A673 (cell line): Measurements from ENCODE around the gene EXD2.

ENCODE experiments used
- CTCF ChIP-seq: fragments of 300-800, 200-600 bp; sonication (generic); conservative IDR thresholded peaks from 2 replicates; pipeline ENCODE4 v1.5.1; 2017; ENCODE audit warnings: low read depth, mild to moderate bottlenecking, antibody characterized with exemption, low read length, moderate library complexity, mixed read lengths
- EZH2 ChIP-seq: fragments of 200-600 bp; sonication (generic); IDR thresholded peaks from 2 replicates; pipeline ENCODE4 v1.6.1; 2017; ENCODE audit warnings: borderline replicate concordance, low read depth, mild to moderate bottlenecking, mixed read lengths, antibody characterized with exemption, low read length; ENCODE audit not compliant: poor library complexity, severe bottlenecking

GRCh38 chr14:69291396-69291795 lies 100.1 kb downstream of the EXD2 start:
- TF ChIP-seq CTCF, result no peak
- no peak for TF ChIP-seq EZH2
